HG03457 (cell line): ENCODE data around the gene CCNI.
A peak's percentile ranks its signal among the peaks of the same experiment; 100 is the strongest.
"Not testable (repeated sequence)": the region's sequence is repeated elsewhere in the genome, so short reads cannot be mapped to it uniquely, and the experiment has no call there.

ENCODE experiments used
- ATAC-seq: cut with Tn5 transposase; IDR thresholded peaks from one replicate; pipeline ENCODE4 v1.9.1; 2021; ENCODE audit warnings: moderate number of reproducible peaks; ENCODE audit not compliant: unreplicated experiment

CCNI gene

GRCh38 chr4:77040854-77041725, 34.7 kb downstream of the CCNI start:
- ATAC-seq: no peak

DNA sequence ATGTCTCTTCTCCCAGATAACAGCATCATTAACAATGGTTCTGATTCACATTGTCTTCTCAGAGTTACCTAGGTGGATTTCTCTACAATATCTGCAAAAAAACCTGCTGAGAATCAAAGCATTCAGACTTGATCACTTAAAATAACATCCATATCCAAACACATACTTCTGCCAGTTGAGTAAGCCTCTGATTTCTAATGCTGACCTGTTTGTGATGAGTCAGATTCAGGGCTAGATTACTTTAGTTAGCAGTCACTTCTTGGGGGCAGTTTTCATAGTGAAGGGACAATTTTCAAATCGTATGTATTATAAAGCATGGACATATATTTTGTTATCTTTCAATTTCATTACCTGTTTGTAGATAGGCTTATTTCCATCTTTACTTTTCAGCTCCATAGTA, 35.5 kb downstream of the CCNI start:
- no peak for ATAC-seq

- ATAC-seq: no peak
Measured at GRCh38 chr4:77039796-77040195, 36.0 kb downstream of the CCNI start.

DNA sequence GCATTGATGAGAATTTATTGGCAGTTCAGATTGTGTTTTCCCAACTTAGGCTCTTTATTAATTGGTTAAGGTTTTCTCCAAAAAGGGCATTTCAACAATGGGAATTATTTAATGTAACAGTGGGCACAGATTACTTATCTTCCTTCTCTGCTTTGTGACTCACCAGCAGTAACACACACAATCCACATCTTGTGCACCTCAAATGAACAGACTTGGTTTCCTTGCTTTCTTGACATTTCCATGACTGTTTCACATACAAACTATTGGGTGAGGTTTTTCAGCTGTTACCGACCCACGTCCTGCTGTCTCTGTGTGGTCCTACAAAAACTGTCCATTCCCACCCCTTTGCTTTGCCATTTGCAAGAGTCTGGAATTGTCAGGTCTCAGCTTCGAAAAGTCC, 38.1 kb downstream of the CCNI start:
- no peak for ATAC-seq

DNA sequence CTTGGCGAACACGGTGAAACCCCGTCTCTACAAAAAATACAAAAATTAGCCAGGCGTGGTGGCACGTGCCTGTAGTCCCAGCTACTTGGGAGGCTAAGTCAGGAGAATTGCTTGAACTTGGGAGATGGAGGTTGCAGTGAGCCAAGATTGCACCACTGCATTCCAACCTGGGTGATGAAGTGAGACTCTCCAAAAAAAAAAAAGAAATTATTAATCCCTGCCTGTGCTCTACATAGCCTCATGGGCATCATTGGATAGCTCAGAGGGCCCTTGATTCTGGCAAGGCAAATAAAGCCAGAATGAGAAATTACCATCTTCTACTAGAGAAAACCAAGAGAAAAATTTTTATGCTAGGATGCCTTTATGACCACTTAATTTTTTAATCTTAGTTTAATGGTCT, 38.6 kb downstream of the CCNI start:
- ATAC-seq: not testable (repeated sequence)

DNA sequence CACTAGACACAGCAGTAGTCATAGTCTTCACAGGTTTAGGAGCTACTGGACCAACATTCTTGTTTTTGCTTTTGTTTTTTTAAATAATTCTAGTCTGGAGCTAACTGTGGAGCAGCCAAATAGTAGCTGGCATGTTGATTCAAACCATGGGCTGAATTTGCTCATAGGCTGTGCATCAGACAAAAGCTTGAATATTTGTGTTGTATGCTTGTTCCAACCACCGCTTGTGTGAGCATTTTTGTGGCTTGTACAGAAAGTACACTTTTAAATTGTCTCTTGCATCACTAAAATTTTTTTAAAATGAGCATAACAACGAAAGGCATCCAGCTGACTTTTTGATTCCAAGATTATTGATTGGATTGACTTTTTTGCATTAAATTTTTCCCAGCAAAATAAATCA, 39.6 kb downstream of the CCNI start:
- no peak for ATAC-seq

DNA sequence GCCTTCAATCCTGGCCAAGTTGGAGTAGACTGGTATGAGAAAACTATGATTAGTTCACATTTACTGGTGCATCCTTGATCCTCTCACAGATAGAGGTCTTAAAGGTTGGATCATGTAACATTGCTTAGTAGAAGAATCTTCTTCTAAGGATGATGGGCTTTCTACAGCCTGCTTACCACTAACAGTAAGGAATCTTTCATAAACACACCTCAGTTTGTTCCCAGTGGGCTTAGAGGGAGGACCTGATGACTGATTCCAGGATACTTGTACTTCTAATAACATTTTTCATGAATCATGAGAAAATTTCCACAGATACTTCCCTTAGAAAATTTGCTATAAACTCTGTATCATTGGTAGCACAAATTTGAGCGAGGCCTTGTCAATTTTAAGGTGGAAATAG, 40.6 kb downstream of the CCNI start:
- ATAC-seq: no peak

DNA sequence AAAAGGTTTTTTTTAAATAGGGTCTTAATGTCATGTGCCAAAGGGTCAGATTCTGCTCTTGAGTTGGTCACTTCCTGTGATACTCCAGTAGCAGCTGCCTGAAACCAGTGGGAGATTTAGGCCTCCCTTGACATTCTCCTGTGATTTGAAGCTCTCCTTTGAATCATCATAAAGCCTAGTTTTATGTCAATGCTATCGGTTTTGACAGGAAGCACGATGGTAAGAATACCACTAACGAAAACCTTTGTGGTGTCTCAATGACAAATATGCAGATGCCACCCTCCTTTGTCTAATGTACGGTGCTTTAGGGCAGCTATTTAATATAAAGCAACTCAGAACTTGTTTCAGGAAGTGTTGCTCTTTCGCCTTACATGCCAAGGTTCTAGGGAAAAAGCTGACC, 44.2 kb downstream of the CCNI start:
- no peak for ATAC-seq

GRCh38 chr4:77029757-77030156, 46.0 kb downstream of the CCNI start:
- not testable (repeated sequence) for ATAC-seq

DNA sequence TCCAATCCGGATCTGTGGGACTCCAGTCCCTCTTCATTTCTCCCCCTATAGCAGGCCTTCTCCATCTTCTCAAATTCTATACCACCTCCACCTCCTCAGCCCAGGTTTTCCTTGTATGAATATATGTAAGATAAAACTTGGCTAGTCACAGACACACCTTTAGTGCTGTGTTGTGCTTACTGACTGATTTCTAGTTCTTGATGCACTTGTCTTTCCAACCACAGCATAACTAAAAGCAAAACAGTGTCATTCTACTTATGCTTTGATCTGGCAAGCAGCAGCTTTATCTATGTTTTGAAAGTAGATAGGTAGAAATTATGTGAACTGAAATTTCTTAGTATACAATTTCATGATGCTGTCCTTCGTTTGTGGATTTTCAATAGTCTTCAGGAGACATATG, 47.5 kb downstream of the CCNI start:
- ATAC-seq: no peak

DNA sequence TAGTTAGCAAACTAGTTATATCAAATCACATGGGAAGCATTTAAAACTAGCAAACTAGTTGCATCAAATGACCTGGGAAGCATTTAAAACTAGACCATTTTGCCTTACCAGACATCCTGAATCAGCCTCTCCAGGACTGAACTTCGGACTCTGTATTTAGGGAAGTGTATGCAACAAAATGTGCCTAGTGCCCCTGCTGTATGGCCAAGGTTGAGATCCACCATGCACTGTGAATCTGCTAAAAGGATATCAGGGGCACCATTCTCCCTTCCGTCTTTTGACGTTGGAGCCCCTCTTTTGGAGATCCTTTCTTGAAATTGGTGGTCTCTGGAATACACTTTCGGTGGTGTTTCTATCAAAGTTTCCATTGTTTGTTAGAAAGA, 49.5 kb downstream of the CCNI start:
- ATAC-seq: no peak

DNA sequence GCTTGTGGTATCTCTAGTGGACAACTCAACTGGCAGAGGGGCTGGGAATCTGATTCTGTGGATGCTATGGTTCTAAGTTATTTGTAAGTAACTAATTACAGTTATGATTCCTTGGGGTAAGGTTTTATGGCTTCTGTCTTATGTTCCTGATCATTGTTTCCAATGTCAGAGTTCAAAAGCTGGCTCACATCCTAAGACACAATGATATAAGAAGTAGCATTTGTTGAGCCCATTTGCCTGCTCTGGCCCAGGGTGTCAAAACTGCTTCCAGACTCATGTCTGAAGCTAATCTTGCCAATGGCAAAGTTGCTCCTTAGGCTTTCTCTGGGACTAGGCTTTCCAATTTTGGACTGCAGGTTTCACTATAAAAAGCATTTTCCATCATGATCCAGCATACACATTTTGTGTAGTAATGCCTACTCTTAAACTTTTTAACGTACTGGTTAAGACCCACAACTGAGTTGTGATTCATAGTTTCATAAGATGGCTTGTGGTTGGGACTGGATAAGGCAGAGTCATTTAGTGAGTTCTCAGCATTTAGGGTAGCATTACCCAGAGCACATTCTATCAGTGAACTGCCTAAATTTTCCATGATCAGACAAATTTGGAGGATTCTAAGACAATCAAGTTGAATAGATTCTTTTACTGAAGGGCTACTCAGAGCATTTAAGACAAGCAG, 50.0 kb downstream of the CCNI start:
- ATAC-seq: peak; percentile 76

- no peak for ATAC-seq
Measured at GRCh38 chr4:77023920-77024319, 51.9 kb downstream of the CCNI start.

DNA sequence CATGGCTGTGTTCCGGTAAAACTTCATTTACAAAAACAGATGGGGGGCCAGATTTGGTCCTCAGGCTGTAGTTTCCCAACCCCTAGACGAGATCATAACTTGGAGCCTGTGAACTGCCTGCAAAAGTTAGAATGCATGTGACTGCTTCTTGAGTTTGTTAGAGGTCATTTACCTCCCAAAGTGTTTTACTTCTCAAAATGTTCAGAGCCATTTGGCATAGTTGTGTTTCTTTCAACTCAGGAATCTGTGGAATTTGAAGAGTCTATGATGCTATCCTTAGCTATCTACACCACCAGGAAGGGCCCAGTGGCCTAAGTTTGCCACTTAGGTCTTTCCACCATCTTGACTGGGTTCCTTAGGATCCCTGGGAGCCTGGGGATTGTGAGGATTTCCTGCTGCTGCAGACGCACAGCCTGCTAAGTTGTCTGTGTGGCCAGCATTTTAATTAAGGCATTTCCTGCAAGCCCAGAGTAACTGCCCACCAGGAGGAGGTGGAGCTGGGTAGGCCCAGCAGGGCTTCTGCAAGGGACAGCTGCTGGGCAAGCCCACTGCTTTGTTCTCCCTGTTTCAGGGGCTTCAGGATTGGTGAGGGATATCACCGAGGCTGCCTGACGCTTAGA, 53.1 kb downstream of the CCNI start:
- ATAC-seq: no peak

GRCh38 chr4:77021614-77022089, 54.1 kb downstream of the CCNI start:
- no peak for ATAC-seq

DNA sequence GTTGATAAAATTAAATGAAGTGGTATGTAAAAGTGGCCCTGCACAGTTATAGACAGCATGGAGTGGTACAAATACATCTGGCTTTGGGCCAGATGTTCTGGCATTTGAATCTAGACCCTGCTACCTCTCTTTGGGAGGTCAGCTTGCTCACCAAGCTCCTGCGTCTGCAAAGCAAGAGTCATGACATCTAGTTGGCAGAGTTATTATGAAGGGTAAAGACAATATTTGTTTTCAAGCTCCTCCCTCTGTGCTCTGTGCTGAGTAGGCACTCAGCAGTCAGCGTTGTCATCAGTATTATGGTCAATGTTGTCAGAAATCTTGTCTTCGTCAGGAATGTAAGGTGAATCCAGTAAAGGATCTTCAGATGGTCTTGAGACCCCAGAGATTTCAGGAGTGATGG, 55.8 kb downstream of the CCNI start:
- no peak for ATAC-seq

DNA sequence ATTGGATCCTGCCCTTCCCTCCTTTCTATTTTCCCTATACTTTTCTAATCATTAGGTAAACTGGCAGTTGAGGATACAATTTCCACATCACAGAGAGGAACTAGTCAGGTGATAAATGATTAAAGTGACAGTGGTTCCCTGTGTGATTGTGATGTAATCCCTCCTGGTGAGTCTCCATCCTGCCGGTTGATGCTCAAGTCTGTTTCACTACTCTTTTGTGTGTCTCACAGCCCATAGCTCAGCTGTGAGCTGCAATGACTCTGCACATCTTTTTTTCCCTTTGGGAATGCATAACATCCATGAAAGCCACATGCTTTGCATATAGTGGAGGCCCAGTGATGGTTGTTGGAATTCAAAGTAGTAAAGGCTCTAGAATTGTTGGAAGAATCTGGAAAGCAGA, 60.4 kb downstream of the CCNI start:
- ATAC-seq: no peak

GRCh38 chr4:77014256-77014655, 61.5 kb downstream of the CCNI start:
- no peak for ATAC-seq

- ATAC-seq: no peak
Measured at GRCh38 chr4:77012726-77013125, 63.1 kb downstream of the CCNI start.

- no peak for ATAC-seq
Measured at GRCh38 chr4:77010841-77011354, 64.9 kb downstream of the CCNI start.

- no peak for ATAC-seq
Measured at GRCh38 chr4:77009511-77010115, 66.2 kb downstream of the CCNI start.
